SIG-M5 (cell line): ENCODE data around the gene TRAF3IP1.
"Not testable (repeated sequence)": the region's sequence is repeated elsewhere in the genome, so short reads cannot be mapped to it uniquely, and the experiment has no call there.

Experiments
- DNase-seq: peaks from one replicate; lab custom pipeline; 2025; lab: John Stamatoyannopoulos, UW

The TRAF3IP1 gene

DNA sequence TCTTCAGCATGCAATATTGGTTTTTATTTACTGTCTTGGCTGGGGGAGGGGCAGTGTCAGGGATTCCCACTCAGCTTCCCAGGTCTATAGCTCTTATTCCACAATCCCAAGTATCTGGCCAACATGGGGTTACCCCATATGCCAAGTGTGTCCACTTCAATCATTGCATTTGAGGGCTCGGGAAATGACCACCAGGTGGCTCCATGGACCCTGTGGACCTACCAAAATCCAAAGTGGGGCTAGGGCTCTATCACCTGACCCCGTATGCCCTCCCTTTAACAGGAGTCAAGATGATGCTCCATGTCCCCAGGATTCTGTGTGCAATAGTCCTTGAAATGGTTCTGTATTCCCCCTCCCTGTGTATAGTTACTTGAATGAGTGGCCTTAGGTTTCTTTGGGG is 12.1 kb upstream of the TRAF3IP1 start:
- DNase-seq: no peak

- not testable (repeated sequence) for DNase-seq
These were observed 9.6 kb upstream of the TRAF3IP1 start for GRCh38 chr2:238310721-238311120.

GRCh38 chr2:238313289-238313990 is 6.9 kb upstream of the TRAF3IP1 start:
- no peak for DNase-seq

- DNase-seq: no peak
These were observed 6.3 kb upstream of the TRAF3IP1 start for GRCh38 chr2:238313991-238314350.

DNA sequence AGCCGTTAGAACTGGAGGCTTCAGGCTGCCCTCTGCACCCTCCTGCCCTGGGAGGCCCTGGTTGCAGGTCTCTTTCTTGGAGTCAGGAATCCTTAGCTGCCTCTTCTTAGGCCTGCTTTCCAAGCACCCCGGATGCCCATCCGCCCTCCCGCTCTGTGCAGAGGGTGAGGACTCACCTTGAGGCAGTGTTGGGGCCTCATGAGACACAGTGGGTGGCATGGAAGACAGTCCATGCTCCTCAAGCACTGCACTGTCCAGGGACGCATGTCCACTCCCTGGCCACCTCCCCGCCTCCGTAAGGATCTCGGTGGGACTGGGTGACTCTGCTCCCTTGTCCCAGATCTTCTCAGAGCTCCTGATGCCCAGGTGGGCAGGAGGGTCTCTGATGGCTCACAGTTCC is 5.7 kb upstream of the TRAF3IP1 start:
- DNase-seq: no peak

GRCh38 chr2:238315031-238315595 is 5.2 kb upstream of the TRAF3IP1 start:
- DNase-seq: no peak

DNA sequence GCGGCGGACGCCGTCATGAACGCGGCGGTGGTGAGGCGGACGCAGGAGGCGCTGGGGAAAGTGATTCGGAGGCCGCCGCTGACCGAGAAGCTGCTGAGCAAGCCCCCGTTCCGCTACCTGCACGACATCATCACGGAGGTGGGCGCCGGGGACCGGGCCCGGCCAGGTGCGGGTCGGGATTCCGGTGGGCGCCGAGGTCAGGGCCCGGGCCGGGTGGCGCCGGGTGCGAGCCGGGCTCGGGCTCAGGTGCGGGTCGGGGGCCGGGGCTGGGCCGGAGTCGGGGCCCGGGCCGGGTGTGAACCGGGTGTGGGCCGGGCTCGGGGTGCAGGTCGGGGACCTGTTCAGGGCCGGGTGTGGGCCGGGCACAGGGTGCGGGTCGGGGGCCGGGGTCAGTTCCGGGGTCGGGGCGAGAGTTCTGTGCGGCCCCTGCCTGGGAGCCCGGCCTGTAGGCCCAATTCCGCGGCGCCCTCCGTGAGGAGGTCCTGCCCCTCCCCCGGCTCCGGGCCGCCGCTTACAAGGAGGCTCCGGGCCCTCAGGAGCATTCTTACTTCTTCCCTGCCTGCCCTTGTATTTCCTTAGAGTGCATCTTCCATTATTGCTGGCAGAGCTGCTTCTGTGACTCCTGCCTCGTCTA is 447 bp downstream of the TRAF3IP1 start:
- no peak for DNase-seq

- no peak for DNase-seq
These were observed 1.1 kb downstream of the TRAF3IP1 start for GRCh38 chr2:238321467-238321866.

GRCh38 chr2:238322001-238322411 is 1.7 kb downstream of the TRAF3IP1 start:
- DNase-seq: no peak

GRCh38 chr2:238324248-238324647 is 3.9 kb downstream of the TRAF3IP1 start:
- DNase-seq: not testable (repeated sequence)

GRCh38 chr2:238325694-238326093 is 5.4 kb downstream of the TRAF3IP1 start:
- no peak for DNase-seq

- no peak for DNase-seq
These were observed 6.6 kb downstream of the TRAF3IP1 start for GRCh38 chr2:238326801-238327365.

- DNase-seq: no peak
These were observed 7.4 kb downstream of the TRAF3IP1 start for GRCh38 chr2:238327751-238328150.

DNA sequence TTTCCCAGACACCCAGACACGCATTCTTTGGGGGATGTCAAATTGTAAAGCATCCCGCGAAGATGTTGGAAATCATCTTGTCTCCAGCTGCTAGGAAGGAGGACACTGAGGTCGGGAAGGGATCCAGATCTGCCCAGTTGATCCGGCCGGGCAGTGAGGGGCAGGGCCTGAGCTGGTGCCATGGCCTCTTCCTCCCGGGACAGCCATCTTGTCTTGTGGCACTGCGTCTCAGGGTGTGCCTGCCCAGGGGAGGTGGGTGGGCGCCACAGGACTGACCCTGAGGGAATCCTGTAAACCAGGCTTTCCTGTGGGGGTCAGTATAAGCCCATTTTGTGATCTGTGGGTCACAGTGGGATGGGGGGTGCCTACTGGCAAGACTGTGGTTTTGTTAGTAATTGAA is 10.1 kb downstream of the TRAF3IP1 start:
- no peak for DNase-seq

DNA sequence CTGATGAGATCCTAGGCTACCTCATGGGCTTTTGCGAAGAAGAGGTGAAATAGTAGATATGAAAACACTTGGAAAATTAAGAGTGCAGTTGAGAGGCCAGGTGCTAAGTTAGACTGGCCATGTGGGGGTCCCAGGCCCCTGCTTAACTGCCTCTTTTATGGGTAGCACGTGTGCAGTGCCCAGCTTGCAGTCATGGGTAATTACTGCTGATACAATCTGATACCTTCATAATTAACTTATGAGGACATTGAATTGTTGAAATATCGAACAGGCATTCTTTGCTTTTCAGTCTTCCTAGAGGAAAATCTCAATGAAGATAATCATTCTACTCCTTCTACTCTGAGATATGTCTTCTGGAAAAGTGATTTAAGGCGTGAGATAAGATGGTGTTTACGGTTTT is 11.6 kb downstream of the TRAF3IP1 start:
- no peak for DNase-seq

- no peak for DNase-seq
These were observed 14.6 kb downstream of the TRAF3IP1 start for GRCh38 chr2:238334885-238335284.

DNA sequence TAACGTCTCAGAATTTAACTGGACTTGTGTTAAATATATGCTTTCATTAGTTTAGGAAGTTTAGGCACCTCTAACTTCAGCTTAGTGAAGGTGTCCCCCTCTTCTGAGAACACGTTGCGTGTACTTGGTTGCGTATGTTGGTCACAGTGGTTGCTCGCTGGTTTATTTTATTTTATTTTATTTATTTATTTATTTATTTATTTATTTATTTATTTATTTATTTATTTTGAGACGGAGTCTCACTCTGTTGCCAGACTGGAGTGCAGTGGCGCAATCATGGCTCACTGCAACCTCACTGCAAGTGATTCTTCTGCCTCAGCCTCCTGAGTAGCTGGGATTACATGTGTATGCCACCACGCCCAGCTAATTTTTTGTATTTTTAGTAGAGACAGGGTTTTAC is 15.3 kb downstream of the TRAF3IP1 start:
- DNase-seq: not testable (repeated sequence)

- DNase-seq: no peak
These were observed 15.8 kb downstream of the TRAF3IP1 start for GRCh38 chr2:238336151-238336550.

DNA sequence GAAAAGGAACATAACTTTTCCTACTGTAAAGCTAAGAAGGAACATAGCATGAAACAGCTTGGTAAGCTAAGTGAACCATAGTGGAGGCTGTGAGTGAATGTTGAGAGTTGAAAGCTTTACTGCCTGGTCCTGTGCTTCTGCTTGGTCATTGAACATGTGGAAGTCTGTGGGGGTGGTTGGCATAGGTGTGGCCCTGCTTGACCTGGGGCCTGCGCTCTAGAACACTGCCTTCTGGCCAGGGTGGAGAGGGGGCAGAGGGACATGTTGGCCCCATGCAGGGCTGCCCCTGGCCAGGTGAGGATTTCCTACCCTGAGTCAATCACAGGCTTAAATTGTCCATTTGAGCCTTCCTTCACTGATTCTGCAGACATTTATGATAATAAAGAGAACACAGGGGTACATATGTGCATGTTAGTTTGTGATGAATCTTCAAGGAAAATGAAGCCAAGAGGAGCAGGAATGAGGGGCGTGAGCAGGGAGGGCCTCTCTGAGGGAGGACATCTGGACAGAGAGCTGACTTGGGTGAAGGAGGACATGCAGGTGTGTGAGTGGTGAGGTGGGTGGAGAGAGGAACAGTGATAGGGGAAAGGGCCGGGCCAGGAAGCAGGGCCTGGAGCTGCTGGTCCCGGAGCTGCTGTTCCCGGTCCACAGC is 16.6 kb downstream of the TRAF3IP1 start:
- no peak for DNase-seq

DNA sequence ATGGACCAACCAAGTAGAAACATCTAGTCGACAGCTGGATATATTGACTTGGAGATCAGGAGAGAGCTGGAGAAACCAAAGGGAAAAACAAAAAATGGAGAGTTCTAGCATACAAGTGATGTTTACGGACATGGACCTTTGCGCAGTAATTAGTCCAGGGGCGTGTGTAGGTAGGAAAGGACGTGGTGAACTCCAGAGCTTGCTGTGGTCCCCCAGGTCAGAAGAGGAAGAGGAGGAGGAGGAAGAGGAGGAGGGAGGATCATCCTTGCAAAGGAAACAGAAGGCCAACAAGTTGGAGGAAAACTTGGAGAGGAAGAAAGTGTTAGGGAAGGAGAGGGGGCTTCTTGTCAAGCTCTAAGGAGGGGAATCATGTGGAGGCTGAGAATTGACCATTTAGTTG is 17.5 kb downstream of the TRAF3IP1 start:
- DNase-seq: no peak

- DNase-seq: no peak
These were observed 18.5 kb downstream of the TRAF3IP1 start for GRCh38 chr2:238338710-238339394.

GRCh38 chr2:238339395-238339780 is 19.1 kb downstream of the TRAF3IP1 start:
- no peak for DNase-seq
